ENCODE results near the gene COL4A2.
"Not testable (repeated sequence)": the region's sequence is repeated elsewhere in the genome, so short reads cannot be mapped to it uniquely, and the experiment has no call there.

Gene COL4A2

GRCh38 chr13:110490009-110490770 is 183.1 kb downstream of the COL4A2 start:
- DNase-seq (ENCODE audit: low read depth, low spot score), result no peak
- no peak overlapping the region for H3K4me3 ChIP-seq (ENCODE audit: low read length)

- H3K4me3 ChIP-seq (ENCODE audit: low read length), result no peak overlapping the region
- DNase-seq (ENCODE audit: low read depth, low spot score), result no peak
These were observed 185.0 kb downstream of the COL4A2 start for GRCh38 chr13:110491869-110492678.

- no peak for DNase-seq (ENCODE audit: low read depth, low spot score)
These were observed 185.9 kb downstream of the COL4A2 start for GRCh38 chr13:110492679-110493593.

GRCh38 chr13:110493613-110494012 is 186.5 kb downstream of the COL4A2 start:
- no peak overlapping the region for H3K4me3 ChIP-seq (ENCODE audit: low read length)
- no peak for DNase-seq (ENCODE audit: low read depth, low spot score)

More at GRCh38 chr13:110492679-110493593, 185.9 kb downstream of the COL4A2 start:
- H3K4me3 ChIP-seq (ENCODE audit: low read length), result no peak overlapping the region

- DNase-seq (ENCODE audit: low read depth, low spot score), result no peak
- H3K4me3 ChIP-seq (ENCODE audit: low read length), result no peak overlapping the region
These were observed 188.3 kb downstream of the COL4A2 start for GRCh38 chr13:110495376-110495775.

- H3K4me3 ChIP-seq (ENCODE audit: low read length), result no peak overlapping the region
- no peak for DNase-seq (ENCODE audit: low read depth, low spot score)
These were observed 188.8 kb downstream of the COL4A2 start for GRCh38 chr13:110495881-110496280.

GRCh38 chr13:110496281-110496680 is 189.2 kb downstream of the COL4A2 start:
- no peak for DNase-seq (ENCODE audit: low read depth, low spot score)

GRCh38 chr13:110497003-110497402 is 189.9 kb downstream of the COL4A2 start:
- DNase-seq (ENCODE audit: low read depth, low spot score), result no peak

More at GRCh38 chr13:110496281-110496680, 189.2 kb downstream of the COL4A2 start:
- H3K4me3 ChIP-seq (ENCODE audit: low read length), result no peak overlapping the region

GRCh38 chr13:110497896-110498295 is 190.8 kb downstream of the COL4A2 start:
- H3K4me3 ChIP-seq (ENCODE audit: low read length); DNase-seq (ENCODE audit: low read depth, low spot score): not testable (repeated sequence)

More at GRCh38 chr13:110497003-110497402, 189.9 kb downstream of the COL4A2 start:
- H3K4me3 ChIP-seq (ENCODE audit: low read length), result no peak overlapping the region

- DNase-seq (ENCODE audit: low read depth, low spot score), result no peak
- H3K4me3 ChIP-seq (ENCODE audit: low read length), result no peak overlapping the region
These were observed 191.2 kb downstream of the COL4A2 start for GRCh38 chr13:110498327-110498726.

- H3K4me3 ChIP-seq (ENCODE audit: low read length), result no peak overlapping the region
- DNase-seq (ENCODE audit: low read depth, low spot score), result no peak
These were observed 191.7 kb downstream of the COL4A2 start for GRCh38 chr13:110498765-110499164.

- DNase-seq (ENCODE audit: low read depth, low spot score), result no peak
- no peak overlapping the region for H3K4me3 ChIP-seq (ENCODE audit: low read length)
These were observed 192.7 kb downstream of the COL4A2 start for GRCh38 chr13:110499621-110500281.

- no peak overlapping the region for H3K4me3 ChIP-seq (ENCODE audit: low read length)
- no peak for DNase-seq (ENCODE audit: low read depth, low spot score)
These were observed 193.3 kb downstream of the COL4A2 start for GRCh38 chr13:110500341-110500740.

- DNase-seq (ENCODE audit: low read depth, low spot score), result no peak
- no peak overlapping the region for H3K4me3 ChIP-seq (ENCODE audit: low read length)
These were observed 194.1 kb downstream of the COL4A2 start for GRCh38 chr13:110501188-110501587.

- DNase-seq (ENCODE audit: low read depth, low spot score), result no peak
- no peak overlapping the region for H3K4me3 ChIP-seq (ENCODE audit: low read length)
These were observed 196.2 kb downstream of the COL4A2 start for GRCh38 chr13:110503037-110503901.

GRCh38 chr13:110503979-110504499 is 197.0 kb downstream of the COL4A2 start:
- H3K4me3 ChIP-seq (ENCODE audit: low read length), result no peak overlapping the region
- DNase-seq (ENCODE audit: low read depth, low spot score), result no peak

GRCh38 chr13:110505594-110505993 is 198.5 kb downstream of the COL4A2 start:
- no peak for DNase-seq (ENCODE audit: low read depth, low spot score)
- no peak overlapping the region for H3K4me3 ChIP-seq (ENCODE audit: low read length)

GRCh38 chr13:110506396-110506795 is 199.3 kb downstream of the COL4A2 start:
- DNase-seq (ENCODE audit: low read depth, low spot score), result no peak
- no peak overlapping the region for H3K4me3 ChIP-seq (ENCODE audit: low read length)
